Amygdala (tissue), 56 donors: ENCODE measurements around the gene PLD1.

Source experiments
- DNase-seq, 56 donors: peaks; one replicate each; lab custom pipeline; 2025; lab: John Stamatoyannopoulos, UW

Gene PLD1

GRCh38 chr3:171840445-171840810 is 30.1 kb upstream of the PLD1 start:
- no peak for DNase-seq

DNA sequence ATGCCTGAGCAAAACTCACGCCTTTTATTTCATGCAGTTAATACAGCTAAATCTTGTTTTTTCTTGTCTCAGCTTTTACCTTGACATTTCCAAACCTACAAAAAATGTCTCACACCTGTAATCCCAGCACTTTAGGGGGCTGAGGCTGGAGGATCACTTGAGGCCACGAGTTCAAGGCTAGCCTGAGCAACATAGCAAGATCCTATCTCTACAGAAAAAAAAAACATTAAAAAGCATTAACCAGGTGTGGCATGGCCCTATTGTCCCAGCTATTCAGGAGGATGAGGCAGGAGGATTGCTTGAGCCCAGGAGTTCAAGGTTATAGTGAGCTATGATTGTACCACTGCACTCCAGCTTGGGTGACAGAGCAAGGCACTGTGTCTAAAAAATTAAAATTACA is 29.0 kb upstream of the PLD1 start:
- DNase-seq, result no peak

GRCh38 chr3:171838218-171838720 is 28.0 kb upstream of the PLD1 start:
- DNase-seq, result peak in 26 of 56 donors; percentile 6 to 52 (median 25)

GRCh38 chr3:171837698-171838097 is 27.4 kb upstream of the PLD1 start:
- DNase-seq, result no peak

- no peak for DNase-seq
These were observed 26.6 kb upstream of the PLD1 start for GRCh38 chr3:171836855-171837254.

DNA sequence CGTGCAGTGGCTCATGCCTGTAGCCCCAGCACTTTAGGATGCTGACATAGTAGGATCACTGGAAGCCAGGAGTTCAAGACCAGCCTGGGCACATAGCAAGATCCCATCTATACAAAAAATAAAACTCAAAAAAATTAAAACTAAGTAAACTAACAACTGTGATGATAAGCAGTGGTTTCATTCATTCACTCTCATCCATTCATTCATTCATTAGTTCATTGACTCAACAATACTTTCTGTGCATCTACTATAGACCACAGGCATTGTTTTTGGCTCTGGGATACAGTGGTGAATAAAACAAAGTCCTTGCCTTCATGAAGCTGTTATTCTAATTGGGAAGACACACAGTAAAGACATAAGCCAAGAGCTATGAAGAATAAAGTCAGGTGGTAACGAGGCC is 25.3 kb upstream of the PLD1 start:
- DNase-seq, result no peak

DNA sequence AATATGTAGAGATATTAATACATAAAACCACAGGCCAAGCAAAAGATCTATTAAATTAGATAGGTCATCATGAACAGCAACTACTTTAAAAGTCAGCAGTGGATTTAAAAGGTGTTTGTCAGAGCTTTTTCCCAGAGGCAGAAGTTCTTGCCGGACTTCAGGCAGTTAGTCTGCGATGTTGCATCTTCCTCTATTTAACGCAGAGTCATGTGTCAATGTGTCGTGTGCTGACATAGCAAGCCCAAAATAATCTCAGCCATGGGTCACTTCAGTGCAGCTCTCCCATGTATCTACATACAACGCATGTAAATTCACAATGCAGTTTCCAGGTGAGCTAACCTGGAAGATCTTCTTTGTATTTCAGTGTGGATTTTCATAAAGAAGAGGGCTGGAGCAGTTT is 24.8 kb upstream of the PLD1 start:
- no peak for DNase-seq

- no peak for DNase-seq
These were observed 24.1 kb upstream of the PLD1 start for GRCh38 chr3:171834461-171834801.

GRCh38 chr3:171833789-171834460 is 23.6 kb upstream of the PLD1 start:
- DNase-seq, result peak in 1 of 56 donors; percentile 31

- DNase-seq, result no peak
These were observed 22.7 kb upstream of the PLD1 start for GRCh38 chr3:171832989-171833388.

DNA sequence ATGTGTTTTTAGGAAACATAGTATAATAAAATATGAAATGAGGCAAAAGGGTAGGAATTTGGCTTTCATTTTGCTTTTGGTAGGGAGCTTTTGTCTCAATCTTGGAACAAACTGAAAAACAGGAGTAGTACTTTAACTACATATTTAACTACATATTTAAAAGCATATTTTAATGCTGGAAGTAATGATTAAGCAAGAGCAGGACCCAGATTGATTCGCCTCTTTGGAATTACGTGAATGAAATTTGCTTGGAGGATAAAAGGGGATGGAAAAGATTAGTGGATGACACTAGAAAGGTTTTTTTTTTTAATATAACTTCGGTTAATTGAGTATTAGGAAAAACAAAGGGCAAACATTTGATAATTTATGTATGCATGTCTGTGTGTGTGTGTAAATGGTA is 21.7 kb upstream of the PLD1 start:
- no peak for DNase-seq

GRCh38 chr3:171830518-171830875 is 20.2 kb upstream of the PLD1 start:
- DNase-seq, result no peak

DNA sequence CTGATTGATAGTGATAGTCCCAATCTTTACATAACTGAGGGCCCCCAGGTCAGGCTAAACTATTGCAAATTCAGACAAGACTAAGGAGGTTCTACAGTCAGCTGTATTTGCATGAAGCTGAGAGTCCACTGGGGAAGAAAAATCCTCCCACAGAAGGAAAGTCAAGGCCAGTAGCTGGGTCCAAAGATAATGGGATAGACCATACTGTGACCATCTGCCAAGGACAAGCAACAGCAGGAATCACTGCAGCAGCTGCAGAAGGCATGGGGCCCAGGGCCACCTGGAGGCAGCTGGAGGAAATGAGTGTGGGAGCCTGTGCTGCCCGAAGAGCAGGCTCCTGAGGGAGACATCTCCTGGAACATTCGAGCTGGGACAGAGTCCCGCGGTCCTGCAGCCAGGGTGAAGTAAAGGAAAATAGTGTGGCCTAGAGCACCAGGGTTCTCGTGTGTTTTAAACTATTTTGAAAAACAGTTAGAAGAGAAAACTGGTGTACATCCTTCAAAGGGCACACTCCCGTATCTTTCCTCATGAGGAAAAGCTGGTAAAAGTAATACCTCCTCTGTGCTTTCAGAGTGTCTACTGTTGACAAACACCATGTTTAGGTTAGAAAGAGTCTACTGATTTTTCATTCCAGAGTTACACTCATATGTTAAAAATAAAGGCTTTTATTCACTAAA is 19.7 kb upstream of the PLD1 start:
- DNase-seq, result peak in 43 of 56 donors; percentile 4 to 69 (median 35)

DNA sequence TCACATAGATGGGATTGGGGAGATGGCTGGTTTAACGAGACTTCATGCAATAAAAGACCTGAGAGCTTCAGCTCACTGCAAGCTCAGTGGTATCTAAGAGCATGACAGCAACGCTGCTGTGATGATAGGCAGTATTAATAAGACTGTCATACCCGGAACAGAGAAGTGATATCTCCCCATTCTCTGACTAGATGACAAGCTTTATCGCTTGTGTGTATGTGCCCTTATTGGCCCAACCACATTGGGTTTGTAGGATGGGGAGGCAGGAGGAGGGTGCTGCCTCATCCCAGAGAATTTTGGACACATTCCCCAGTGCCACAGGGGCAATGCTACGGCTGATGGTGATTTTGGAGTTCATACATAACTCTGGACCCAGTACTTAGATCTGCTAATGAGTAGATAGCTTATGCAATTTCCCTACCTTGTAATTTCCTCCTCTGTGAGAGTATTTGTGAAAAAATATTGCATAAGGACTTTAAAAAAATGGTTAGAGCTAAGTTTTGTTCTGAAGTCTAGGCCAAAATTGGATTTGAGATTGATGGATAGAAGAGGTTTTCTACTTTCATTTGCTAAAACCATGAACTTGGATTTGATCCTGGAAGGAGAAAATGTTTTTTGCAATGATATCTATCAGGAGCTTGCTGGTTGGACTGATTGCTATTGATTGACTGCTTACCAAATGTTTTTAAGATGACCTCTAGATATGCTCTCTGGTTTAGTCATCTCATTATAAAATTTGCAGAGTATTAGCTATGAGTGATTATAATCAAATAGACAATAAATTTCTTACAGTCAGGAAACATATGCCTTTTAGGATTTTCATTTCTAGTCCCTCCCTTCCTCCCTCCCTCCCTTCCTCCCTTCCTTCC is 18.9 kb upstream of the PLD1 start:
- no peak for DNase-seq

GRCh38 chr3:171827836-171828458 is 17.7 kb upstream of the PLD1 start:
- no peak for DNase-seq

DNA sequence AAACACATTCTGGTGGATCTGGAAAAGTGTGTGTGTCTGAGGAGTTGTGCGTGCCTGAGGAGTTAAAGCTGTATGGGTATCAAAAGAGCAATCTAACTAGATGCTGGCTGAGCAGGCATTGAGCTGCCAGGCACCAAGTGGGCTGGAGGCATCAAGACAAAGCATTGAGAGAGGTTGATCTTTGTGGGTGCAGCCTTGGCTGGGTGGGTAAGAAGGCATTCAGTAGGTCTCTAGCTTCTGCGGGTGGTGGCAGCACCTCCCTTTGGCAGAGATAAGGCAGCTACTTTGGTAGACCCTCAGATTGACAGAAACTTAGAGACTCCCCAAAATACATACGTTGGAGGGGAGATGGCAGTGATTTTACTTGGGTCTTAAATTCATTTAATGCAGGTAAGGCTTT is 17.1 kb upstream of the PLD1 start:
- DNase-seq, result no peak

- no peak for DNase-seq
These were observed 15.0 kb upstream of the PLD1 start for GRCh38 chr3:171825222-171825828.

- DNase-seq, result peak in 1 of 56 donors; percentile 10
These were observed 14.5 kb upstream of the PLD1 start for GRCh38 chr3:171824824-171825221.

GRCh38 chr3:171824116-171824515 is 13.8 kb upstream of the PLD1 start:
- DNase-seq, result peak in 5 of 56 donors; percentile 3 to 26 (median 5)

DNA sequence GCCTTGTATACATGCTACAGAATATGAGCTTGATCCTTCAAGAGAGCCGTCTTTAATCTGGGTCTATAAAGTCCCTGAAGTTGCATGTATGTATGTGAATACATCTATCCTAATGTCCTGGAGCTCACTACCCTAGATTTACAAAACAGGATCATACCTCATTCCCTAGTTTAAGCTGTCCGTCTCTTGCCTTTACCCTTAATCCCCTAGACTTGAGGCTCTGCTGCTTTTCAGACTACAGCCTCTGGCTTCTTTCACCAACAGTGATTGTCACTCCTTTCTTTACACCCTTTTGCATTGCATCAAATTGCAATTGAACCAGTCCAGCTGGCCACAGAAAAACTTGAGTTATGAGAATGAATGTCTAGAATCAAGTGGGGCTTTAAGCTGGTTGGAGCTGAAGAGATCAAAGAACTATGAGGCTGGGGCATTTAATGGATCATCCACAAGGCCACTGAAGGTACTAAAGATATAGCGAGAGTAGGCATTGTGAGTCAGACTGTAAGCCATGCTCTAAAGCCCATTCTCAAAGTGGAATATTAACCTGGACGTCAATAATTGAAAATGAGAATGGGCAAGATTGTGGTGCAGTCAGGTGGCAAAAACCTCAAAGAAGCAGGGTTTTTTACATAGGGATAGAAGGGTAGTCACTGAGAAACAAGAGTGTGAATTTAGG is 12.3 kb upstream of the PLD1 start:
- DNase-seq, result no peak
